ENCODE data around the gene UQCC3.
"Not testable (repeated sequence)": the region's sequence is repeated elsewhere in the genome, so short reads cannot be mapped to it uniquely, and the experiment has no call there.

DNA sequence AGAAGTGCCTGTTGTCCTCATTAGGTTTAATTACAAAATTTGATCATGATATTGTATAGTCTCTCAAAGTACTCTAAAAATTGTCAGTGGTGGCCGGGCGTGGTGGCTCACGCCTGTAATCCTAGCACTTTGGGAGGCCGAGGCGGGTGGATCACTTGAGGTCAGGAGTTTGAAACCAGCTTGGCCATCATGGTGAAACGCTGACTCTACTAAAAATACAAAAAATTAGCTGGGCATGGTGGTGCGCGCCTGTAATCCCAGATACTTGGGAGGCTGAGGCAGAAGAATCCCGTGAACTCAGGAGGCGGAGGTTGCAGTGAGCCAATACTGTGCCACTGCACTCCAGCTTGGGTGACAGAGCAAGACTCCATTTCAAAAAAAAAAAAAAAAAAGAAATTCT is 3.9 kb downstream of the UQCC3 start:
- TF ChIP-seq CTCF (conservative IDR thresholded peaks at IDR 0.05); EZH2 (IDR thresholded peaks at IDR 0.05; ENCODE audit: low read depth): not testable (repeated sequence)

All from PC-9 (cell line).